ENCODE measurements around the gene MTHFD1L. TPM values are rescaled to one million over a fixed set of nuclear protein-coding genes. Genes with fewer than 3 reads are reported as not detected.

Gene MTHFD1L
- total RNA-seq, 1 donor: 68.7 TPM

DNA sequence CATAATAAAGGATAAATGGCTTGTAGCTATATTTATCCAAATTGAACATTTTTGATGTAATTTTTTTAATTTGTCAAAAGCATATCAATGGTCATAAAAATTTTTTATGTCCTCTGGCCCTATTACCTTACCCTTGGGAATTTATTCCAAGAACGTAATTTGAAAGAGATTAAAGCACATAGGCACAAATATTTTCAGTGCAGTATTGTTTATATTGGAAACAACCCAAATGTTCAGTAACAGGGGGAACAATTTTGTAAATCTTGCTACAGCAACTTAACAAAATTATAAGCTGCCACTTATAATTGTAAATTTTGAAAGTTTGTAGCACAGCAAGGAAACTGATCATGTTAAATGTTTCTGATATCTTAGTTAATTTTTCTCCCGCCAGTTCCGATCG lies 142.4 kb downstream of the MTHFD1L start:
- DNase-seq (ENCODE audit: low read depth): no peak
- H3K4me3 ChIP-seq (ENCODE audit: low read depth, low read length): no peak overlapping the region
- TF ChIP-seq, protein P1, sequence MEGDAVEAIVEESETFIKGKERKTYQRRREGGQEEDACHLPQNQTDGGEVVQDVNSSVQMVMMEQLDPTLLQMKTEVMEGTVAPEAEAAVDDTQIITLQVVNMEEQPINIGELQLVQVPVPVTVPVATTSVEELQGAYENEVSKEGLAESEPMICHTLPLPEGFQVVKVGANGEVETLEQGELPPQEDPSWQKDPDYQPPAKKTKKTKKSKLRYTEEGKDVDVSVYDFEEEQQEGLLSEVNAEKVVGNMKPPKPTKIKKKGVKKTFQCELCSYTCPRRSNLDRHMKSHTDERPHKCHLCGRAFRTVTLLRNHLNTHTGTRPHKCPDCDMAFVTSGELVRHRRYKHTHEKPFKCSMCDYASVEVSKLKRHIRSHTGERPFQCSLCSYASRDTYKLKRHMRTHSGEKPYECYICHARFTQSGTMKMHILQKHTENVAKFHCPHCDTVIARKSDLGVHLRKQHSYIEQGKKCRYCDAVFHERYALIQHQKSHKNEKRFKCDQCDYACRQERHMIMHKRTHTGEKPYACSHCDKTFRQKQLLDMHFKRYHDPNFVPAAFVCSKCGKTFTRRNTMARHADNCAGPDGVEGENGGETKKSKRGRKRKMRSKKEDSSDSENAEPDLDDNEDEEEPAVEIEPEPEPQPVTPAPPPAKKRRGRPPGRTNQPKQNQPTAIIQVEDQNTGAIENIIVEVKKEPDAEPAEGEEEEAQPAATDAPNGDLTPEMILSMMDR (IDR thresholded peaks at IDR 0.05; ENCODE audit: insufficient read depth, low read length): no peak

DNA sequence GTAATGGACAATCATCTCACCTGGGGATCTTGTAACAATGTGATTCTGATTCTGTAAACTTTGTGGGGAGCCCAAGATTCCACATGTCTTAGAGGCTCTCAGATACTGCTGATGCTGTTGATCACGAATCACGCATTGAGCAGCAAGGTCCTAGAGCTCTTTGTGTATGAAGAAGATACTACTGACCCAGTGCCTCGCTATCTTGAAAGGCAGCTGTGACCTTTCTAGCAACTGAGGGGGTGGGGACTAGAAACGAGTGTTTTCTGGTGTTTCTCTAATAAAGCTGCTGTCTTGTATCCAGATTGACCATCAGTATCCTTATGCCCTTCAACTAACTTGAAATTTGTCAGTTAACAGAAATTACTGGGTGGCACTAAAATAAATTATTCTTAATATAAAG lies 142.9 kb downstream of the MTHFD1L start:
- DNase-seq (ENCODE audit: low read depth): no peak

DNA sequence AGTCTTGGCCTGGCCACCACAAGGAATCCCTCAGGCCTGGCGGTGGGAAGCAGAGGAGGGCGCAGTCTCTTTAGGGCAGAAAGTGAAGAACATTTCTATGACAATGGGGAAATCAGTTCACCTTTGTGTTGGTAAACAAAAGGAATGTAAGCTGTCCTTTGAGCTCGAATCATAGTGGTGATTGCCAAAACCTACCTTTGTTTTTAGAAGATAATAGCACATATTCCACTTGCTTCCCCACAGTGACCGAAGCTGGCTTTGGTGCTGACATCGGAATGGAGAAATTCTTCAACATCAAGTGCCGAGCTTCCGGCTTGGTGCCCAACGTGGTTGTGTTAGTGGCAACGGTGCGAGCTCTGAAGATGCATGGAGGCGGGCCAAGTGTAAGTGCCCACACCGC lies 144.1 kb downstream of the MTHFD1L start:
- TF ChIP-seq, protein P1 (IDR thresholded peaks at IDR 0.05; ENCODE audit: insufficient read depth, low read length): no peak
- DNase-seq (ENCODE audit: low read depth): no peak
- H3K4me3 ChIP-seq (ENCODE audit: low read depth, low read length): no peak overlapping the region

More for the DNA sequence above, 142.9 kb downstream of the MTHFD1L start:
- TF ChIP-seq, protein P1 (IDR thresholded peaks at IDR 0.05; ENCODE audit: insufficient read depth, low read length): no peak
- no peak overlapping the region for H3K4me3 ChIP-seq (ENCODE audit: low read depth, low read length)

DNA sequence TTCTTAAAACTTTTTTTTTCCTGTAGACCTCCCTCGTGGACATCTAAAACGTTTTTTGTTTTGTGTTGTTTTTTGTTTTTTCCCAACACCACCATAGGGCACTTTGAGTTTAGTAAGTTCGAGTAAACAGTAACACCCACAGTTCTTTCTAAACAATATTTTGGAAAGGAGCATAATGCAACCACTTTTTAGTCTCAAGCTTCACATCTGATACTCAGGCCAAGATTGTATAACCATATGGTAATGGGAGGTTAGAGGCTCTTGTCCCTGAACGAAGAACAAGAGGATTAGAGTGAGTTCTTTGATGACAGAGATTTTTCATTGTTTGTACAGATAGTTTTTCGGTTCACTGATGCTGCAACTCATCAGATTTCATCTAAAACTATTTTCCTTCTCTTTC lies 144.6 kb downstream of the MTHFD1L start:
- H3K4me3 ChIP-seq (ENCODE audit: low read depth, low read length): no peak overlapping the region
- DNase-seq (ENCODE audit: low read depth): no peak
- TF ChIP-seq, protein P1 (IDR thresholded peaks at IDR 0.05; ENCODE audit: insufficient read depth, low read length): no peak

DNA sequence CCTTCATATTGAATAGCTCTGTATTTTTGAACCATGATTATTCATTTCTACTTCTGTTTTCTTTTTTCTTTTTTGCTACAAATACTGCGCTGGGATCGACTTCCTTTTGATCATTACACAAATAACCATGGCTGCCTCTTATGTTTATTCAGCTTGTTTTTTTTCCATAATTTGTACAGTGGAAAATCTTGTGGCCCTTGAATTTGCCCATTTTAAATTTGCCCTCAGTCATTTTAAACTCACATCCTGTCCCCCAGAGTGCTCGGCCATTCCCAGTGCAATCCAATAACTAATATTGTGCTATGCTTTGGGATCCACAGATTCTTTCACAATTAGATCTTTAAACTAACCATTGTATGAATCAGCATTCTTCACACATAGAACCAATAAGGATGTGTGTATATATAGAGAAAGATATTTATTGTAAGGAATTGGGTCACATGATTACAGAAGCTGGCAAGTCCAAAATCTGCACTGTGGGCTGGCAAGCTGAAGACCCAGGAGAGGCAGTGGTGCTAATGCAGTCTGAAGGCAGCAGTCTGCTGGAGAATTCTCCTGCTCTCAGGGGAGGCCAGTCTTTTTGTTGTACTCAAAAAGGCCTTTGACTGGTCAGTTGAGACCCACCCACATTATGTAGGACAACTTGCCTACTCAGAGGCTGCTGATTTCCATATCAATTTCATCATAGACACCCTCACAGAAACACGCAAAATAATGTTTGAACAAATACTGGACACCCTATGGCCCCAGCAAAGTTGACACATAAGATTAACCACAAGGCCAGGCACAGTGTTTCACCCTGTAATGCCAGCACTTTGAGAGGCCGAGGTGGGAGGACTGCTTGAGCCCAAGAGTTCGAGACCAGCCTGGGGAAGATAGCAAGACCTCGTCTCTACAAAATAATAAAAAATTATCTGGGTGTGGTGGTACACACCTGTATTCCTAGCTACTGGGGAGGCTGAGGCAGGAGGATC lies 147.1 kb downstream of the MTHFD1L start:
- H3K4me3 ChIP-seq (ENCODE audit: low read depth, low read length): no peak overlapping the region
- DNase-seq (ENCODE audit: low read depth): peak; percentile 24
- TF ChIP-seq, protein P1 (IDR thresholded peaks at IDR 0.05; ENCODE audit: insufficient read depth, low read length): no peak

DNA sequence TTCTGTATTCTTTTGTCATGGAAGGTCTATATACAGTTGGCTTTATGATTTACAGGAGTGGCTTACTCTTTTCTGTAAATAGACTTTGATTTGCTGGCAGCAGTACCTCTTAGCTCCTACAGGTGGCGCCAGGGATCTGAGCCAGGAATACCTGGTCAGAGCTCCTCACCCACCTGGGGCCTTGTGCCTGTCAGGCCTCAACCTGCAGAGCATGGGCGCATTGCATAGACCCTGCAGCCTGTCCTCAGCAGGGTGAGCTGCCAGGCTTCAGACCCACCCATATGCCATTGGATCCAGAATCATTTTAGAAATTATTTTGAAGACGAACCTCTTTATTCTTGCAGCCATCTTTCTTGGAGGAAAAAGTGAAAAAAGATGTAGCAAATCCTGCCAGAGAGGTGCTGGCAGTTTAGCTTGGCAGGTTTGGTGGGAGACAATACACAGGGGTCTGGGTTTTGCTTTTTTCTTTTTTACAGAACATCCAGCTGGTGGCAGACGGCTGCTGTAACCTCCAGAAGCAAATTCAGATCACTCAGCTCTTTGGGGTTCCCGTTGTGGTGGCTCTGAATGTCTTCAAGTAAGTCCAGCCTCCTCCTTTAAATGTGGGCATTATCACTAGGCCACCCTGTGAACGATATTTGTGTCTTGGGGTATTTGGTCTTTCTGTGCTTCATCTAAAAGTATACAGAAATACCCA lies 149.1 kb downstream of the MTHFD1L start:
- DNase-seq (ENCODE audit: low read depth): peak; percentile 74
- no peak overlapping the region for H3K4me3 ChIP-seq (ENCODE audit: low read depth, low read length)
- TF ChIP-seq, protein P1 (IDR thresholded peaks at IDR 0.05; ENCODE audit: insufficient read depth, low read length): peak; percentile 99

Measured in fibroblast of the aortic adventitia (primary cell).